AG04449 (cell line): ENCODE data around the gene RGS6.

Experiments
- CTCF ChIA-PET: fragments of 350-600 bp; formaldehyde crosslinking; extraction: SDS; loops from one replicate; lab custom pipeline; 2021; ENCODE audit warnings: antibody characterized with exemption; lab: Yijun Ruan, JAX
- POLR2A ChIA-PET: fragments of 400-600, 350-600 bp; formaldehyde crosslinking; extraction: SDS; loops from one replicate; lab custom pipeline; 2020; ENCODE audit warnings: antibody characterized with exemption, inconsistent platforms; lab: Yijun Ruan, JAX
- DNase-seq: peaks from one replicate; pipeline ENCODE4 v3.0.0-alpha.2; 2010; ENCODE audit warnings: low read depth, low spot score
- H3K4me3 ChIP-seq: 2 replicates; pipeline ENCODE4 v1.5.1; 2011; ENCODE audit warnings: low read depth, mild to moderate bottlenecking, control low read depth, low read length
- CTCF ChIP-seq: IDR thresholded peaks from one replicate; pipeline ENCODE4 v1.5.1; 2011; ENCODE audit warnings: mild to moderate bottlenecking, moderate library complexity, low read length, control low read depth, inconsistent platforms; ENCODE audit not compliant: insufficient read depth; ENCODE audit errors: missing control alignments

RGS6 gene

GRCh38 chr14:72052356-72052755 lies 120.1 kb downstream of the RGS6 start:
- ChIA-PET POLR2A (no interaction called here), CTCF (no interaction called here)
- TF ChIP-seq CTCF = no peak
- no peak overlapping the region for H3K4me3 ChIP-seq
- no peak for DNase-seq

- no peak for TF ChIP-seq CTCF
- ChIA-PET POLR2A (no interaction called here), CTCF (no interaction called here)
- no peak overlapping the region for H3K4me3 ChIP-seq
- no peak for DNase-seq
Observed at GRCh38 chr14:72053651-72054050, 121.4 kb downstream of the RGS6 start.

- CTCF ChIA-PET = no interaction called here
Observed at GRCh38 chr14:72054911-72055310, 122.7 kb downstream of the RGS6 start.

GRCh38 chr14:72057701-72058285 lies 125.6 kb downstream of the RGS6 start:
- no peak for TF ChIP-seq CTCF
- no peak for DNase-seq
- ChIA-PET CTCF (no interaction called here), POLR2A (no interaction called here)
- no peak overlapping the region for H3K4me3 ChIP-seq

More at GRCh38 chr14:72054911-72055310, 122.7 kb downstream of the RGS6 start:
- no peak overlapping the region for H3K4me3 ChIP-seq
- POLR2A ChIA-PET = no interaction called here
- no peak for DNase-seq
- no peak for TF ChIP-seq CTCF

- POLR2A ChIA-PET = no interaction called here
- TF ChIP-seq CTCF = no peak
- no peak for DNase-seq
- CTCF ChIA-PET = no interaction called here
- H3K4me3 ChIP-seq = no peak overlapping the region
Observed at GRCh38 chr14:72060460-72060859, 128.2 kb downstream of the RGS6 start.

GRCh38 chr14:72060917-72061316 lies 128.7 kb downstream of the RGS6 start:
- POLR2A ChIA-PET = no interaction called here
- H3K4me3 ChIP-seq = no peak overlapping the region
- CTCF ChIA-PET = no interaction called here
- no peak for DNase-seq
- TF ChIP-seq CTCF = no peak
